ENCODE measurements around the gene KRIT1.

KRIT1 gene

DNA sequence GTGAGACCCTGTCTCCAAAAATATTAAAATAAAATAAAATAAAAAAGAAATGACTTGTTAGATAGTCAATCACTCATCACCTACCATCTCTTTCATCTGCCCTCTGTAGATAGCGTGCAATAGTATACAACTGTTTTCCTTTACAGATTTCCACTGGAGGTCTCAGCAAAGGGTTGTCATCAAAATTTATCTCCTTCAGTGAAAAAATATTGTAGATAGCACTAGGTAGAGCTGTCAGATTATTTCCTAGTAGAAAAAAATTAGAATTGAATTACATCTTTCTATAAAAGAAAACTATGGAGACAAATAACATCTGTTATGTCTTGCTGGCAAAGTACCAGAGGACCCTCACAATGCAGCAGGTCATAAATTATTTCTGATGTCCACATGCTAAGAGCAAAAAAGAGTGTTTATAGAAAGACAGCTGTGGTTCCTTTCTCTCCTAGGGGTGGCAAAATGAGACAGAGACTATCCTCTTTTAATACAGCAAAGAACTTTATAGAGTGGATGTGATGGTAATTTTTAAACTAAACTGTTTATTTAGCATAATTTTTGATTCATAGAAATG is 95.2 kb downstream of the KRIT1 start:
- no peak for DNase-seq (ENCODE audit: low read depth in 2 of 2)

- no peak for DNase-seq (ENCODE audit: low read depth in 2 of 2)
These were observed 95.9 kb downstream of the KRIT1 start for GRCh38 chr7:92149736-92150239.
